Left lung (tissue), 10 donors: ENCODE measurements around the gene FBXO2. TPM values are rescaled to one million over a fixed set of nuclear protein-coding genes. Genes with fewer than 3 reads are reported as not detected.

Experiments used
- ATAC-seq: fragments of 200-7000 bp; cut with Tn5 transposase; one replicate; pipeline ENCODE4 v1.9.1; 2020; ENCODE audit warnings: moderate library complexity
- DNase-seq, 4 donors: peaks; one replicate each; pipeline ENCODE4 v3.0.0-alpha.2; 2013 to 2020
- H3K27ac ChIP-seq, 2 donors: fragments of 200-600 bp; sonication (generic) in 1 of 2; one replicate each; pipeline versions ENCODE4 v1.5.0 to v1.8.0; 2020 to 2021
- H3K27me3 ChIP-seq, 2 donors: fragments of 200-600 bp; sonication (generic) in 1 of 2; one replicate each; pipeline versions ENCODE4 v1.5.0 to v1.8.0; 2020 to 2021
- H3K36me3 ChIP-seq, 2 donors: fragments of 200-600 bp; sonication (generic) in 1 of 2; one replicate each; pipeline versions ENCODE4 v1.5.0 to v1.8.0; 2020 to 2021
- H3K4me1 ChIP-seq, 2 donors: fragments of 200-600 bp; one replicate each; pipeline ENCODE4 v1.8.0; 2021
- H3K4me3 ChIP-seq, 2 donors: fragments of 200-600 bp; sonication (generic) in 1 of 2; one replicate each; pipeline versions ENCODE4 v1.5.0 to v1.8.0; 2020 to 2021; ENCODE audit warnings: mild to moderate bottlenecking in 1 of 2
- H3K9me3 ChIP-seq, 2 donors: fragments of 200-600 bp; sonication (generic) in 1 of 2; one replicate each; pipeline versions ENCODE4 v1.5.0 to v1.8.0; 2020 to 2021
- CTCF ChIP-seq, 2 donors: fragments of 200-600 bp; sonication (generic) in 1 of 2; IDR thresholded peaks; one replicate each; pipeline versions ENCODE4 v1.5.0 to v1.8.0; 2021; ENCODE audit warnings: antibody characterized with exemption in 2 of 2
- intact Hi-C, 2 donors: fragments of 100-400 bp; cut with DNase I; formaldehyde crosslinking; loops; one replicate each; pipeline versions ENCODE4 v1.11.2 to v1.14.2; 2022
- polyA plus RNA-seq, 6 donors: library from polyadenylated mRNA; unstranded; fragments of 120-200 nt; gene quantifications; one replicate each; pipeline ENCODE4 v1.2.1, GENCODE V29; 2013; ENCODE audit not compliant: insufficient read length in 6 of 6
- total RNA-seq, 2 donors: library from RNA; stranded (reverse); fragmentation: NEBNext Ultra II Directional; extraction: Animal tissue kit (Norgen Biotek cat#: 25700); gene quantifications; one replicate each; pipeline ENCODE4 v1.2.1, GENCODE V29; 2021
- donor health status: DM: no; HTN: yes; CAD: no.
- donor health status: DM: no; HTN: no; CAD: no.

FBXO2 gene
- total and polyA plus RNA-seq, 8 donors: 0.57 to 12.7 (median 0.81) TPM

- intact Hi-C loops: no loop called here
- TF ChIP-seq CTCF (IDR thresholded peaks at IDR 0.05): no peak
- no peak for ATAC-seq
Measured at GRCh38 chr1:11598461-11598860, 55.8 kb downstream of the FBXO2 start.

More at GRCh38 chr1:11598461-11598860, 55.8 kb downstream of the FBXO2 start:
- Histone ChIP-seq H3K9me3 (no peaks in the 10 kb centered on the region), H3K27me3 (peaks cover 0 to 37% of the 10 kb centered on the region in 2 donors), H3K36me3 (no peaks in the 10 kb centered on the region), H3K27ac (no peak overlapping the region), H3K4me1 (peaks cover 3 to 10% of the 10 kb centered on the region in 2 donors), H3K4me3 (no peak overlapping the region)
- no peak for DNase-seq

Other genes starting within 250 kb of the FBXO2 start
- under 1 TPM; 0.05 to 0.12 TPM for gene DISP3, start 175.3 kb downstream of the FBXO2 start, total RNA-seq
- gene DISP3, start 175.3 kb downstream of the FBXO2 start, polyA plus RNA-seq: under 1 TPM; 0.46 to 0.98 (median 0.57) TPM
- gene FBXO44, start 448 bp upstream of the FBXO2 start, total RNA-seq: 10 to 100 TPM; 13.8 to 21.1 TPM
- gene FBXO44, start 448 bp upstream of the FBXO2 start, polyA plus RNA-seq: 10 to 100 TPM; 12.1 to 17.1 (median 14.6) TPM
- gene FBXO6, start 9.8 kb upstream of the FBXO2 start, total RNA-seq: 10 to 100 TPM; 13.4 to 15.2 TPM
- gene FBXO6, start 9.8 kb upstream of the FBXO2 start, polyA plus RNA-seq: 1 to 10 TPM; 4.7 to 7.1 (median 5.8) TPM
- 10 to 100 TPM; 25.7 to 28.0 TPM for gene MAD2L2, start 26.7 kb upstream of the FBXO2 start, total RNA-seq
- 10 to 100 TPM; 44.5 to 56.1 (median 46.8) TPM for gene MAD2L2, start 26.7 kb upstream of the FBXO2 start, polyA plus RNA-seq
- gene DRAXIN, start 37.3 kb upstream of the FBXO2 start, total RNA-seq: under 1 TPM; 0.10 to 0.61 TPM
- 1 to 10 TPM; 2.2 to 3.2 (median 2.5) TPM for gene DRAXIN, start 37.3 kb upstream of the FBXO2 start, polyA plus RNA-seq
- 10 to 100 TPM; 49.0 to 95.8 TPM for gene AGTRAP, start 81.7 kb upstream of the FBXO2 start, total RNA-seq
- gene AGTRAP, start 81.7 kb upstream of the FBXO2 start, polyA plus RNA-seq: 10 to 100 TPM; 24.7 to 29.8 (median 27.5) TPM
- 10 to 100 TPM in 1 of 2 donors, 1 to 10 TPM in 1; 5.7 to 14.4 TPM for gene C1orf167, start 107.8 kb upstream of the FBXO2 start, total RNA-seq
- gene C1orf167, start 107.8 kb upstream of the FBXO2 start, polyA plus RNA-seq: under 1 TPM in 3 of 6 donors, not detected in 3; 0.24 to 0.64 (median 0.54) TPM
- 10 to 100 TPM; 34.2 to 44.5 TPM for gene MTHFR, start 151.5 kb upstream of the FBXO2 start, total RNA-seq
- 10 to 100 TPM; 16.5 to 29.3 (median 22.3) TPM for gene MTHFR, start 151.5 kb upstream of the FBXO2 start, polyA plus RNA-seq
- gene CLCN6, start 151.8 kb upstream of the FBXO2 start, total RNA-seq: 10 to 100 TPM; 17.7 to 43.4 TPM
- 10 to 100 TPM; 17.2 to 23.9 (median 20.7) TPM for gene CLCN6, start 151.8 kb upstream of the FBXO2 start, polyA plus RNA-seq
- gene NPPA, start 193.4 kb upstream of the FBXO2 start, total RNA-seq: 1 to 10 TPM; 1.6 to 2.7 TPM
- 1 to 10 TPM in 3 of 6 donors, under 1 TPM in 3; 0.51 to 1.8 (median 0.92) TPM for gene NPPA, start 193.4 kb upstream of the FBXO2 start, polyA plus RNA-seq
- not detected for gene NPPB, start 204.5 kb upstream of the FBXO2 start, total RNA-seq
- gene NPPB, start 204.5 kb upstream of the FBXO2 start, polyA plus RNA-seq: not detected